Measurements from ENCODE around the gene RPS29.

The RPS29 gene

GRCh38 chr14:49549446-49549845 lies 36.7 kb downstream of the RPS29 start:
- no peak for DNase-seq

- no peak for DNase-seq
These were observed 39.4 kb downstream of the RPS29 start for GRCh38 chr14:49546766-49547165.

GRCh38 chr14:49545716-49546115 lies 40.5 kb downstream of the RPS29 start:
- no peak for DNase-seq

- no peak for DNase-seq
These were observed 41.1 kb downstream of the RPS29 start for GRCh38 chr14:49545071-49545470.

GRCh38 chr14:49541049-49541448 lies 45.1 kb downstream of the RPS29 start:
- DNase-seq: no peak

- DNase-seq: no peak
These were observed 47.3 kb downstream of the RPS29 start for GRCh38 chr14:49538852-49539251.

Measured in NCI-H524 treated with DMSO at 0.1 percent for 48 hours (cell line).